ENCODE data around the gene NT5DC4.
A peak's percentile ranks its signal among the peaks of the same experiment; 100 is the strongest.
"Not testable (repeated sequence)": the region's sequence is repeated elsewhere in the genome, so short reads cannot be mapped to it uniquely, and the experiment has no call there.

The NT5DC4 gene

GRCh38 chr2:112706170-112706664, 14.6 kb upstream of the NT5DC4 start:
- Histone ChIP-seq H2BK12ac (ENCODE audit: low read length) (no peak overlapping the region), H3K79me1 (ENCODE audit: low read length) (no peaks in the 10 kb centered on the region), H2BK120ac (ENCODE audit: insufficient read depth, low read length, poor library complexity) (no peak overlapping the region), H4K91ac (ENCODE audit: low read depth, low read length) (no peak overlapping the region), H3K4me2 (ENCODE audit: low read length) (no peak overlapping the region), H3K9ac (ENCODE audit: low read length) (no peak overlapping the region), H4K12ac (ENCODE audit: low read depth, low read length) (no peak overlapping the region), H3K9me3 (ENCODE audit: insufficient read depth, low read depth, low read length) (no peaks in the 10 kb centered on the region), H3K14ac (ENCODE audit: low read length) (no peak overlapping the region), H3K36me3 (ENCODE audit: control insufficient read depth in 1 of 2, insufficient read depth in 2 of 2, low read length in 2 of 2) (no peaks in the 10 kb centered on the region), H3K4me1 (ENCODE audit: control insufficient read depth in 1 of 2, insufficient read depth in 2 of 2, low read length in 2 of 2) (peaks cover 14 to 15% of the 10 kb centered on the region in 2 experiments), H2BK5ac (ENCODE audit: low read depth, low read length, poor library complexity) (no peak overlapping the region), H3K4ac (ENCODE audit: low read depth, low read length) (no peak overlapping the region), H3K23ac (ENCODE audit: low read length) (no peak overlapping the region), H3K18ac (ENCODE audit: low read length) (no peak overlapping the region), H3K4me3 (ENCODE audit: low read depth, low read length) (no peak overlapping the region), H3K79me2 (ENCODE audit: control insufficient read depth, insufficient read depth, low read length, poor library complexity) (no peaks in the 10 kb centered on the region), H4K8ac (ENCODE audit: low read depth, low read length) (no peak overlapping the region), H2AK5ac (ENCODE audit: low read length) (no peak overlapping the region), H3K27ac (ENCODE audit: low read depth, low read length) (no peak overlapping the region), H2AFZ (ENCODE audit: insufficient read depth, low read length, poor library complexity) (no peak overlapping the region), H3K27me3 (ENCODE audit: insufficient read depth, low read length) (no peaks in the 10 kb centered on the region)
- no CpG with 5 or more reads among the region's 5 CpGs for WGBS (ENCODE audit: extremely low coverage, insufficient coverage, insufficient read length)
- DNase-seq = peak; percentile 77 to 87

- H3K27ac ChIP-seq (ENCODE audit: low read depth, low read length); H4K8ac ChIP-seq (ENCODE audit: low read depth, low read length); H2AK5ac ChIP-seq (ENCODE audit: low read length); DNase-seq; H3K18ac ChIP-seq (ENCODE audit: low read length); H3K4ac ChIP-seq (ENCODE audit: low read depth, low read length); H3K79me1 ChIP-seq (ENCODE audit: low read length); H3K14ac ChIP-seq (ENCODE audit: low read length); H4K91ac ChIP-seq (ENCODE audit: low read depth, low read length); H3K23ac ChIP-seq (ENCODE audit: low read length); H3K79me2 ChIP-seq (ENCODE audit: control insufficient read depth, insufficient read depth, low read length, poor library complexity); H3K9me3 ChIP-seq (ENCODE audit: insufficient read depth, low read depth, low read length); H3K4me3 ChIP-seq (ENCODE audit: low read depth, low read length); H3K27me3 ChIP-seq (ENCODE audit: insufficient read depth, low read length); H4K12ac ChIP-seq (ENCODE audit: low read depth, low read length); H3K9ac ChIP-seq (ENCODE audit: low read length); H2BK12ac ChIP-seq (ENCODE audit: low read length); H3K36me3 ChIP-seq (ENCODE audit: control insufficient read depth in 1 of 2, insufficient read depth in 2 of 2, low read length in 2 of 2); H2BK5ac ChIP-seq (ENCODE audit: low read depth, low read length, poor library complexity); H2AFZ ChIP-seq (ENCODE audit: insufficient read depth, low read length, poor library complexity); H2BK120ac ChIP-seq (ENCODE audit: insufficient read depth, low read length, poor library complexity); H3K4me2 ChIP-seq (ENCODE audit: low read length): not testable (repeated sequence)
- H3K4me1 ChIP-seq (ENCODE audit: control insufficient read depth in 1 of 2, insufficient read depth in 2 of 2, low read length in 2 of 2) = peaks cover 14 to 15% of the 10 kb centered on the region in 2 experiments
- no CpG with 5 or more reads among the region's 9 CpGs for WGBS (ENCODE audit: extremely low coverage, insufficient coverage, insufficient read length)
These were observed 13.9 kb upstream of the NT5DC4 start for GRCh38 chr2:112706947-112707346.

- Histone ChIP-seq H3K79me2 (ENCODE audit: control insufficient read depth, insufficient read depth, low read length, poor library complexity) (no peaks in the 10 kb centered on the region), H2BK120ac (ENCODE audit: insufficient read depth, low read length, poor library complexity) (no peak overlapping the region), H3K9me3 (ENCODE audit: insufficient read depth, low read depth, low read length) (no peaks in the 10 kb centered on the region), H3K14ac (ENCODE audit: low read length) (no peak overlapping the region), H2AFZ (ENCODE audit: insufficient read depth, low read length, poor library complexity) (no peak overlapping the region), H3K23ac (ENCODE audit: low read length) (no peak overlapping the region), H3K4ac (ENCODE audit: low read depth, low read length) (no peak overlapping the region), H4K12ac (ENCODE audit: low read depth, low read length) (no peak overlapping the region), H3K79me1 (ENCODE audit: low read length) (no peaks in the 10 kb centered on the region), H2BK12ac (ENCODE audit: low read length) (no peak overlapping the region), H3K27ac (ENCODE audit: low read depth, low read length) (no peak overlapping the region), H2BK5ac (ENCODE audit: low read depth, low read length, poor library complexity) (no peak overlapping the region), H3K4me1 (ENCODE audit: control insufficient read depth in 1 of 2, insufficient read depth in 2 of 2, low read length in 2 of 2) (peaks cover 14 to 15% of the 10 kb centered on the region in 2 experiments), H3K9ac (ENCODE audit: low read length) (no peak overlapping the region), H3K36me3 (ENCODE audit: control insufficient read depth in 1 of 2, insufficient read depth in 2 of 2, low read length in 2 of 2) (no peaks in the 10 kb centered on the region), H3K27me3 (ENCODE audit: insufficient read depth, low read length) (no peaks in the 10 kb centered on the region), H3K4me3 (ENCODE audit: low read depth, low read length) (no peak overlapping the region), H3K18ac (ENCODE audit: low read length) (no peak overlapping the region), H2AK5ac (ENCODE audit: low read length) (no peak overlapping the region), H3K4me2 (ENCODE audit: low read length) (no peak overlapping the region), H4K8ac (ENCODE audit: low read depth, low read length) (no peak overlapping the region), H4K91ac (ENCODE audit: low read depth, low read length) (no peak overlapping the region)
- no peak for DNase-seq
- no CpG with 5 or more reads among the region's 10 CpGs for WGBS (ENCODE audit: extremely low coverage, insufficient coverage, insufficient read length)
These were observed 11.9 kb upstream of the NT5DC4 start for GRCh38 chr2:112708968-112709367.

DNA sequence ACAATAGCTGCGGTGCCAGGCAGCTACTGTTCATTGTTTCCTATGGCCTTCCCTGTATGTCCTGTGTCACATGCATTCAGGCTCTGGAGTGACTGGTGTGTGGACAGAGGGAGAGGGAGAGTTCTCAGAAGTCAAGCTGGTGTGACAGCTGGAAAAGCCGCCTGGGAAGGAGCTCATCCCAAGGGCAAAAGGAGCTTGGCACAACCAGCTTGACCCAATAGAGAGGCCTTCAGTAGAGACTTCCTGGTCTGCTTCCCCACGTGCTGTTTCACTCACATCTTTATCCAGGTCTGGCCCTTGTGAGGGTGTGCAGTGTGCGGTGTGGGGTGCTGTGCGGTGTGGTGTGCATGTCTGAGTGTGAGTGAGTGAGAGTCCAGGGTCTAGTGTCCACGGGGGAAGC, 11.1 kb upstream of the NT5DC4 start:
- no peak overlapping the region for H3K4me2 ChIP-seq (ENCODE audit: low read length)
- no peak overlapping the region for H3K4me3 ChIP-seq (ENCODE audit: low read depth, low read length)
- WGBS (ENCODE audit: extremely low coverage, insufficient coverage, insufficient read length) = no CpG with 5 or more reads among the region's 6 CpGs
- no peak overlapping the region for H4K8ac ChIP-seq (ENCODE audit: low read depth, low read length)
- H3K4ac ChIP-seq (ENCODE audit: low read depth, low read length) = no peak overlapping the region
- DNase-seq = no peak
- H3K79me1 ChIP-seq (ENCODE audit: low read length) = no peaks in the 10 kb centered on the region
- peaks cover 14 to 15% of the 10 kb centered on the region in 2 experiments for H3K4me1 ChIP-seq (ENCODE audit: control insufficient read depth in 1 of 2, insufficient read depth in 2 of 2, low read length in 2 of 2)
- no peaks in the 10 kb centered on the region for H3K79me2 ChIP-seq (ENCODE audit: control insufficient read depth, insufficient read depth, low read length, poor library complexity)
- no peak overlapping the region for H2AK5ac ChIP-seq (ENCODE audit: low read length)
- H3K18ac ChIP-seq (ENCODE audit: low read length) = no peak overlapping the region
- H2BK5ac ChIP-seq (ENCODE audit: low read depth, low read length, poor library complexity) = no peak overlapping the region
- no peaks in the 10 kb centered on the region for H3K36me3 ChIP-seq (ENCODE audit: control insufficient read depth in 1 of 2, insufficient read depth in 2 of 2, low read length in 2 of 2)
- no peaks in the 10 kb centered on the region for H3K9me3 ChIP-seq (ENCODE audit: insufficient read depth, low read depth, low read length)
- H3K27ac ChIP-seq (ENCODE audit: low read depth, low read length) = no peak overlapping the region
- no peak overlapping the region for H4K12ac ChIP-seq (ENCODE audit: low read depth, low read length)
- H2BK12ac ChIP-seq (ENCODE audit: low read length) = no peak overlapping the region
- H3K27me3 ChIP-seq (ENCODE audit: insufficient read depth, low read length) = no peaks in the 10 kb centered on the region
- H4K91ac ChIP-seq (ENCODE audit: low read depth, low read length) = no peak overlapping the region
- H3K9ac ChIP-seq (ENCODE audit: low read length) = no peak overlapping the region
- H2AFZ ChIP-seq (ENCODE audit: insufficient read depth, low read length, poor library complexity) = no peak overlapping the region
- H3K14ac ChIP-seq (ENCODE audit: low read length) = no peak overlapping the region
- no peak overlapping the region for H3K23ac ChIP-seq (ENCODE audit: low read length)
- no peak overlapping the region for H2BK120ac ChIP-seq (ENCODE audit: insufficient read depth, low read length, poor library complexity)

All from trophoblast cell (in vitro differentiated cells and primary cell).